Hematopoietic multipotent progenitor cell treated with erythropoietin and hydrocortisone succinate and interleukin-3 and kit ligand, for 17 days (in vitro differentiated cells): ENCODE results near the gene SAFB.

Source experiments
- DNase-seq: peaks from one replicate; pipeline ENCODE4 v3.0.0-alpha.2; 2015; ENCODE audit warnings: low spot score

SAFB gene

DNA sequence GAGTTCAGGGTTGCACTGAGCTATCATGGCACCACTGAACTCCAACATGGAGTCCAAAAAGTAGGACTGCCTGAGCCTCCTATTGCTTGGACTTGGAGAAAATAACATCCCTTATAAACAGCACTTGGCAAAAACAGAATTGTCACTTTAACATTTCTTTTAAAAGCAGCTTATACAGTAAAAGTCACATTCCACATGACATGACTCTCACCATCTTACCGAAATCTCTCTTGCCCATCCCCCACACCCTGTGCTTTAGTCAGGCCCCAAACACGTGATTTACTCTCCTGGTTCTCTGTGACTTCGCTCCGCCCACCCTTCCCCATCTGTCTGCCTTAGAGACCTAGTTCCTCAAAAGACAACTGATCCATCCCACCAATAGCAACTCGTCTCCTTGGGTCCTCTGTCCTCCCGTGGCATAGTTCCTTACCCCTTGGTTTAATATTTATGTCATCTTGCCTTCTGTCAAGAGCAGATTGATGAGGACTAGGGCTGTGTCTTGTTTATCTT lies 4.6 kb downstream of the SAFB start:
- peak; percentile 72 for DNase-seq

DNA sequence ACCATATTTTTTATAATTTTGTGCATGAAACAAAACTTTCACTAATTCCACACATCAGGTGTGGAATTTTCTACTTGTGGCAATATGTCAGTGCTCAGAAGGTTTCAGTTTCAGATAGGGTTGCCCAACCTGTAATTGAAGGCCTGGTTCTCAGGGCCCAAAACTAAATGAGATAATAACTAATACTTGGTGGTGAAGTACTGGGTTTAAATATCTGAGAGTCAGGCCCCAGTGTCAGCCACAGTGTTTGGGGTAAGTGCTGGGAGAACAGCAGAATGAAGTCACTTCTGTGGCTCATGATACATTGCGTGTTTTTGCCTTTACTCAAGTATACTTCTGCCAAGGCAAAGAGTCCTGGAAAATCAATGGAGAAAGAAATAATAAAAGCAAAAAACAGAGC lies 5.6 kb downstream of the SAFB start:
- no peak for DNase-seq

DNA sequence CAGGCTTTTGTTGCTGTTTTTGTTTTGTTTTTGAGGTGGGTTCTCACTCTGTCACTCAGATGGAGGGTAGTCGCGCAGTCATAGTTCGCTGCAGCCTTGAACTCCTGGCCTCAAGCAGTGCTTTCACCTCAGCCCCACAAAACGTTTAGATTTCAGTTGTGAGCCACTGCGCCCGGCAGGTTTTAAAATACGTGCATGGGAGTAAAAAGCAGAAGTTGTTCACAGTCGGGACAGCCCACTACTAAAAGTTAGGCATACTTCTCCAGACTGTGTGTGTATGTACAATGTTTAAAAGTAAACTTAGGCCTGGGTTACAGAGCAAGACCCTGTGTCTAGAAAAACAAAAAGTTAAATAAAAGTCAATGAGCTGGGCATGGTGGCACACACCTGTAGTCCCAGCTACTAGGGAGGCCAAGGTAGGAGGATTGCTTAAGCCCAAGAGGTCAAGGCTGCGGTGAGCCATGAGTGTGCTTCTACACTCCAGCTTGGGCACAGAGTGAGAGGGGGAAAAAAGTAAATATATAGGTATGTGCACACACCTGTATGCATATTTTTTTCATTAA lies 6.1 kb downstream of the SAFB start:
- no peak for DNase-seq

DNA sequence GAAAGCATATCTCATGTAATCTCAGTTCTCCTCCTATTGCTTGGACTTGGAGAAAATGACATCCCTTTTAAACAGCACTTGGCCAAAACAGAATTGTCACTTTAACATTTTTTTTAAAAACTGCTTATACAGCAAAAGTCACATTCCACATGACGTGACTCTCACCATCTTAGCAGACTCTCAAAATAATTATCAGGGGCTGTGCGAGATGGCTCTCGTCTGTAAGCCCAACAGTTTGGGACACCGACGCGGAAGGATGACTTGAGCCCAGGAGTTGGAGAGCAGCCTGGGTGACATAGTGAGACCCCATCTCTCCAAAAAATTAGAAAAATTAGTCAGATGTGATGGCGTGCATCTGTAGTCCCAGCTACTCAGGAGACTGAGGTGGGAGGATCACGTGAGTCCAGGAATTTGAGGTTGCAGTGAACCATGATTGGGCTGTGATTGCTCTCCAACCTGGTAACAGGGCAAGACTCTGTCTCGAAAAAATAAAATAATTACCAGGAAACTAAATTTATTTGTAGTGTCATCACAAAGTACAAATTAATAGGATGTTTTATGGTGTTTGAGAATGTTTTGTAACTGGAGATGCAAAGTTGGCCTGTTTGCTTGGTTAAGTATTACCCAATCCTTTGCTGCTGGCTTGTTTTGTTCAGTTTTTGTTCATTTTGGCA lies 8.8 kb downstream of the SAFB start:
- no peak for DNase-seq

DNA sequence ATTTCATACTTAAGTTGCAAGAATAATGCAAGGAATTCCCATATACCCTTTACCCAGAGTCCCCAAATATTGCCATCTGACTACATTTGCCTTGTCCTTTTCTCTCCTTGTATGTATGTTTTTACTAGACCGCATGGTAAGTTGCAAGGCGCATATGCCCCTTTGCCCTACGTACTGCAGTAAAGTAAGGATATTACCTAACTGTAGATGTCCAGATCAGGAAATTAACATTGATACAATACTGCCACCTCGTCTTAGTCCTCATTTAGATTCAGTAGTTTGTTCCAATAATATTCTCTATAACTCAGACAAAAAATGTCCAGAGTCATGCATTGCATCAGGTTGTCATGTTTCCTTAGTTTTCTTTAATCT lies 9.3 kb downstream of the SAFB start:
- no peak for DNase-seq

DNA sequence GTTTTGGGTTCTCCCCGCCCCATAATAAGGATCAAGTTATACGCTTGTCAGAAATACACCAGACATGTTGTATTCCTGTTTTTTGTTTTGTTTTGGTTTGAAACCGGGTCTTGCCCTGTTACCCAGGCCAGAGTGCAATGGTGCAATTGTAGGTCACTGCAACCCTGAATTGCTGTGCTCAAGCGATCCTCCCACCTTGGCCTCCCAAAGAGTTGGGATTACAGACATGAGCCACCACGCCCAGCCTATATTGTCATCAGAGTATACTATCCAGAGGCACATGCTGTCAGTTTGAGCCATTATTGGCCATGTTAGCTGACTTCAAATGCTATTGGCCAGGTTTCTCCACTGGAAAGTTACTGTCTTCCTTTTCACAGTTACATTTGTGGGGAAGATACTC lies 9.8 kb downstream of the SAFB start:
- DNase-seq, result no peak

DNA sequence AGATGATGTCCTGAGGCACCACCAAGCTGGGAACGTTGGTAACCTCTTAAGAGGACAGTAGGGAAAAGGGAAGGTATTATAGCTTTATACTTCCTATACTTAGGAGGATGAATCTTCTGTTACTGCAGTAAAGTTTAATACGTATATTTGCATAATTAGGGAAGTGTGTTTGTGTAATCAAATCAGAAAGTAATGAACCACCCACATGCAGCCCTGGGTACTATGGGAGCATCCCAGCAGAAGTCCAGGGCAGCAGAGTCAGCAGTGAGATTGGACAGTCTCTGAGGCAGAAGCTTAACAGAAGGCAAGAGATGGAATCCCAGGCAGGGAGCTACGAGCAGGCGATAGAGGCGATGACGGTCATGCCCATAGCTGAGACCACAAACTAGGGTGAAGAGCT lies 12.5 kb downstream of the SAFB start:
- DNase-seq, result no peak

GRCh38 chr19:5637971-5638370 lies 15.1 kb downstream of the SAFB start:
- DNase-seq, result no peak

DNA sequence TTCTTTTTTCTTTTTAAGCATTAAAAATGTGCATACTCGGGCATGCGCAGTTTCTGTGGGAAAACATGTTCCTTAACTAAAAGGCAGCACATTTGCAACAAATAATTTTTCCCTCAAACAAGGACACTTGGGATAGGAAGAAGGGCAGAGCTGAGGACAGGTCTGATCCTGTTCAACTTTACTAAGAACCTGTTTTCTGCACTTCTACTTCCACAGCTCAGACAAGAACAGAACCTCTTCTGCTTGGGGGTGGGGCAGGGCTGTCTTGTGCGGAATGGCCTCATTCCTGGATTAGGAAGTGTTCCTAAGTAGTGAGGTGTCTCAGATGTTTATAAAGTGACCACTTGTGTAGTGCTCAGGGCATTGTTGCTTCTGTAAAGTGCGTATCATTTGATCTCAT lies 18.3 kb downstream of the SAFB start:
- no peak for DNase-seq

DNA sequence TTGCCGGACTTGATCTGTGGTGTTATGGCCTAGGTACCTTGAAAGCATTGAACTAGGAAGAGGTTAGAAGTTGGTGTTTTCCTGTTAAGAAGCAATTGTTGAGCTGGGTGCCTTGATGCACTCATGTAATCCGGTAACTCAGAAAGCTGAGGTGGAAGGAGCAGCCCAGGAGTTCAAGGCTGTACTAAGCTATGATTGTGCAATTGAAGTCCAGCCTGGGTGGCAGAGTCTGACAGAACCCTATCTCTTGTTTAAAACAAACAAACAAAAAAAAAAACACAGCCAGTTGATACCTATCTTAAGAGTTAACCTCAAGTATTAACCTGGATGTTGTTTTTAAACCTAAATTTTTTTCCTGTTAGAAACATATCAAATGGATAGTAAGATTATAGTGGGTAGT lies 19.3 kb downstream of the SAFB start:
- DNase-seq, result no peak

DNA sequence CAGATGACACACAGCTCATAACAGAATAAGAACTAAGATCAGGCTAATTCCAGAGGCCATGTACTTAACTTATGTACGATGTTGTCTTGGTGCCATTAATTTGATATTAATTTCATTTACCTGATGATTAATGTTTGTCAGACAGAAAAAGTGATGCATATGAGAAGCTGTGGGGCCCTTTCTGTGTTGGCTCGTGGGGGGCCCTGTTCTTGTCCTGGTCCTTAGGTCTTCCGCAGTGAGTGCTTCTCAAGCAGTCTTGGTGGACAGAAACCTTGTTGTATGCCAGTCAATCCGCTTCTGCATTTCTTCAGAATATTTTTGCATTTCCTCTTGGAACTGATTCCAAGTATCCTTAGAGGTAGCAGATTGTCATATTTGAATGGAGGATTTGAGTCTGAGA lies 20.2 kb downstream of the SAFB start:
- DNase-seq, result no peak

GRCh38 chr19:5644037-5644436 lies 21.2 kb downstream of the SAFB start:
- DNase-seq, result no peak

- DNase-seq, result no peak
Measured at GRCh38 chr19:5645409-5645808, 22.5 kb downstream of the SAFB start.

- DNase-seq, result no peak
Measured at GRCh38 chr19:5646703-5647102, 23.8 kb downstream of the SAFB start.

- DNase-seq, result no peak
Measured at GRCh38 chr19:5648464-5648863, 25.6 kb downstream of the SAFB start.

- DNase-seq, result no peak
Measured at GRCh38 chr19:5651361-5651760, 28.5 kb downstream of the SAFB start.

GRCh38 chr19:5652261-5652660 lies 29.4 kb downstream of the SAFB start:
- DNase-seq, result no peak

DNA sequence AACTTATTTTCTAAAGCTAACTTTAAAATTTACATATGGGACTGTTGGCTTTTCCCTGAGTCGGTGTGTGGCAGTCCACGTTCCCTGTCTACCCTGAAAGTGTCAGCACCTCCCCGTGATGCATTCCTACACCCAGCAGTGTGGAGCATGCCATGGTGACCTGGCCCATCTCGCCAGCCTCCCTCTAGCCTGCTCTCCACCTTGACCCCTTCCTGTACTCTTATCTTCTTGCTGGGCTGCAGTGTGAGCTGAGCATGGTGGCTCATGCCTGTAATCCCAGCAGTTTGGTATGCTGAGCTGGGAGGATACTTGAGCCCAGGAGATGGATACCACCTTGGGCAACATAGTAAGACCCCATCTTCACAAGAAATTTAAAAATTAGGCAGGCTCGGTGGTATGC lies 32.0 kb downstream of the SAFB start:
- no peak for DNase-seq

DNA sequence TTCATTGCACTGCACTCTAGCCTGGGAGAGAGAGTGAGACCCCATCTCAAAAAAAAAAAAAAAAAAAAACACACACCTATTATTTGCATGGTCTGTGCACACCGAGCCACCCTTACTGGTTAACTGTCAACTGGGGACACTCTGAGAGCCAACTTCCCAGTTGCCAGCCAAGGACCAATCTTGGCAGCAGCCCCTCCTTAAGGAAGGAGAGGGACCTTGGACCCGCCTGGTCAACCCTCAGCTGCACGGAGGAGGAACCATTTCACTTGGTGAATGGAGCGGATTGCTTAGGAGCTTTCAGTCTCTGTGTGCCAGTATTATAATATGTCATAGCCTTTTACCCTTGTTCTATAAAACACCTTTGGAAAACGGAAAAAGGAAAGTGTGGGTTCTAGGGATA lies 32.5 kb downstream of the SAFB start:
- DNase-seq, result no peak

- no peak for DNase-seq
Measured at GRCh38 chr19:5661483-5661882, 38.6 kb downstream of the SAFB start.

- DNase-seq, result no peak
Measured at GRCh38 chr19:5663904-5664303, 41.0 kb downstream of the SAFB start.

DNA sequence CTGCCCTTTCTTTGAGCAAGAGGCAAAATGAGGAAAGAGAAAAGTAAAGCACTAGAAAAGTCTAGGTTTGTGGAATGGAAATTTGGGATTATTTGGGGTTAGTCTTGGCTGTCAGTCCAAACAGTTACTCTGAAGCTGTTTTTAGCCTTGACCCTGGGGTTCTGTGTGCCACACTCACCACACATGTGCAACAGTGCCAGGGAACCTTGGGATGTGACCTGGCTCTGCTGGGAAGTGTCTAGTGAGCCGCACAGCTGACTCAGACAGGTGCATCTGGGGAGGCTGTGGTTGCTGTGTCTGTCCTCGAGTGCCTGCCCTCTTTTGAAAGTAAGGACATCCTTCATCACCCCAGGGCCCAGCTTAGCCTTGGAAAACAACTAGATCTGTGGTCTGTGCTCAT lies 41.6 kb downstream of the SAFB start:
- no peak for DNase-seq

GRCh38 chr19:5665781-5666513 lies 43.1 kb downstream of the SAFB start:
- DNase-seq, result no peak
